ENCODE results near the gene DNHD1. TPM values are rescaled to one million over a fixed set of nuclear protein-coding genes. Genes with fewer than 3 reads are reported as not detected.
A peak's percentile ranks its signal among the peaks of the same experiment; 100 is the strongest.

The DNHD1 gene
- total and polyA plus RNA-seq, 9 of the 15 experiments (the other 6 are each of a cell fraction or from before 2014, with no cell fraction given), result 0.82 to 9.7 (median 3.8) TPM

DNA sequence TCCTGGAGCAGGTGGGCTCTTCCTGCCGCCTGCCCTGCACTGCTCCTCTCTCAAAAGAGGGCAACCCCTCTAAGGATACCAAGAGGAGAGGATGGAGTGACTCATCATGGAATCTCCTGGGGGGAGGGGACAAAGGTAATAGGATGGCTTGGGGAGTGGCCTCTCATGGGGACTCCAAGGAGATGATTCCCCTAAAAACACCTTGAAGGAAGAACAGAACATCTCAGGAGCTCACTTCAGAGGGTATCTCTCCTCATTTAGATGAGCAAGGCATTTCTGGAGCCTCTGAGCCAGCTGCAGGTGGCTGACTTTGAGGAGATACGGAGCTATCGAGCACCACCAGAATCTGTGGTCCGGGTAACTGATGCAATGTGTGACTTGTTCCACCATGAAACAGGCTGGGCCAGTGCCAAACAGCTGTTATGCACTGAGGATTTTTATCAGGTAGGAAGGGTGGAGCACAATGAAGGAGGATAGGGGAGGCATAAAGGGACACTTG, 66.1 kb downstream of the DNHD1 start (continued):
- TF ChIP-seq REST (IDR thresholded peaks at IDR 0.05; ENCODE audit: borderline replicate concordance) (peak; percentile 18; the same call in 1 of the 2 replicates), REST (CRISPR knock-in tag; IDR thresholded peaks at IDR 0.05; ENCODE audit: low read depth) (no peak), NONO (IDR thresholded peaks at IDR 0.05; ENCODE audit: low read depth in 2 of 2, low read length in 1 of 2) (no peak), HNRNPLL (IDR thresholded peaks at IDR 0.05; ENCODE audit: low read depth, low read length, poor library complexity, severe bottlenecking) (no peak), PHF21A (IDR thresholded peaks at IDR 0.05; ENCODE audit: borderline replicate concordance, low read depth) (no peak), PTRF (tag; IDR thresholded peaks at IDR 0.05) (no peak), HMGN3 (IDR thresholded peaks at IDR 0.05; ENCODE audit: borderline replicate concordance, extremely low read depth, insufficient read length, low read depth, low read length) (no peak), ZNF766 (CRISPR knock-in tag; conservative IDR thresholded peaks at IDR 0.05) (peak; percentile 71), MTF1 (CRISPR knock-in tag; IDR thresholded peaks at IDR 0.05; ENCODE audit: borderline replicate concordance) (no peak), KLF16 (IDR thresholded peaks at IDR 0.05) (peak; percentile 94), ZNF354B (CRISPR knock-in tag; IDR thresholded peaks at IDR 0.05) (no peak), U2AF1 (optimal IDR thresholded peaks at IDR 0.05; ENCODE audit: low read depth, low read length) (no peak), ZNF589 (CRISPR knock-in tag; IDR thresholded peaks at IDR 0.05; ENCODE audit: low read depth) (peak; percentile 69; the same call in 1 of the 2 replicates), ZBED1 (IDR thresholded peaks at IDR 0.05) (0 out of 2 replicates have a peak, but pooled peaks have one; percentile 56), MBD1 (CRISPR knock-in tag; IDR thresholded peaks at IDR 0.05) (no peak), RBM14 (IDR thresholded peaks at IDR 0.05; ENCODE audit: borderline replicate concordance, insufficient read depth, low read depth, low read length) (no peak), ZFP1 (CRISPR knock-in tag; IDR thresholded peaks at IDR 0.05) (no peak), IFI16 (CRISPR knock-in tag; IDR thresholded peaks at IDR 0.05) (no peak), DMBX1 (CRISPR knock-in tag; IDR thresholded peaks at IDR 0.05; ENCODE audit: borderline replicate concordance) (peak; percentile 80), GATAD2B (IDR thresholded peaks at IDR 0.05; ENCODE audit: borderline replicate concordance) (no peak)
